ENCODE results near the gene CCDC71L.
A peak's percentile ranks its signal among the peaks of the same experiment; 100 is the strongest.

The CCDC71L gene

DNA sequence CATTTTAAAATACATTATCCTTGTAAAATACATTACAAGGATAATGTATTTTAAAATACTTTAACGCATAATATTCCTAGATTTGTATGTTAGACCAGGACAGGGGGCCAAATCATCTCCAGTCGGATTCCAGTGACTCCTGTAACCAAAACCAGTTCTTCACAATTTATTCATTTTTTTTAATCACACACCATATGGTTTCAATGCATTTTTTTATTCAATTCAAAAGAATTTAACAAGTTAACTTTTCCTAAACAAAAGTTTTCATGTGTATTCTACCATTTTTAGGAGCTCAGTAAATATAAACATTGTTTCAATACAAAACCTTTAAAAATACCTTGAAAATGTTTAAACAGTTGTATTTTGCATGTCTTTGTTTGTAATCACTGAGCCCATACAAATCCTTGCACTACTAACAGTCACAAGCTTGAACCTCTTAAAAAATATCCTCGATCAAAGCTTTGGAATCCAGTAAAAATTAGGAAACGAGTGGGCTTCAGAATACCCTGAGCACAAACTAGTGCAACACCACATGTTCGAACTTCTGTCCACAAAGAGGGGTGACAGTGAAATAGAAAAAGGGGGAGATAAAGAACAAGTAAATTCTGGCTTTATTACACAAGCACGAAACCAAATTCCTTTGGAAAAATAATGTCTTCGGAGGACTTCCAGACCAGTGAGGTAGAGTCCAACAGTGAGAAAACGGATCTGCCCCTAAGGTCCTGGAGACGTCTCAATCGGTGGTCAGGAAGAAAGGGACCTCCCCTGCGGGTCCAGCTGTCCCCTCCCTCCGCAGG, 1.6 kb downstream of the CCDC71L start:
- DNase-seq (ENCODE audit: low spot score) = no peak

DNA sequence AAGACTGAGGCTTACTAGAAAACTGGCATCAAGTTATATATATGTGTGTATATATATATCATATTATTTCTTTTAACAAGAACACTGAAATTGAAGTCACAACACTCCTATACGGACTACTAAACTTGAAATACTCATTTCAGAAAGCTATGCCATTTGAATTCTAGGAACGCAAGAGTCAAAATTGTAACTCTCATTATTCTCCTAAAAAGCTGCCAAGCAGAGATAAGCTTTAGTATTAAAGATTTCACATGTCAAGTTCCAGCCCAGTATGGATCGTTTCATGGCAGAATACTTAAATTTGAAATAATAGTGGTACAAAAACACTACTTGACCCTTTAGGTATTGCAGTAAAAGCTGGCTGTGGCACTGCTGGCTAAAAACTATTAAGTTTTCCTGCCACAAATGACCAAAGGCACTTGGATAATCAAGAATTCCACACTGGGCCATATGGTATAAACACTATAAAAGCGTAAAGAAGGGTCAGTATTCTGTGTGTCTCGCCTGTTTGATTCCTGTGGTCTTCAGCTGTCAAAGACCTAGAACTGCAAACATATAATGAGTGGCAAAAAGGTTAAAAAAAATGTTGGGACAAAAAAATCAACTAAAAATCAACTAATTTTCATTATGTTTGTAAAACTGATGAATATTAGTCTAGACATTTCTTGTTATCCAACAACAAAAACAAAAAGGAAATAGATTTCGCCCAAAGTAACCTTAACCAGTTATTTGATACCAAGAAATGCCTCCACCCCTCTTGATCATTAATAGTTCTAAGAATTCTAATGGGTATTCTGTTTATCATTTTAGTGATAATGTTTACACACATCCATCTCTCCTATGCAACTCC, 2.4 kb downstream of the CCDC71L start:
- DNase-seq (ENCODE audit: low spot score) = peak; percentile 69

DNA sequence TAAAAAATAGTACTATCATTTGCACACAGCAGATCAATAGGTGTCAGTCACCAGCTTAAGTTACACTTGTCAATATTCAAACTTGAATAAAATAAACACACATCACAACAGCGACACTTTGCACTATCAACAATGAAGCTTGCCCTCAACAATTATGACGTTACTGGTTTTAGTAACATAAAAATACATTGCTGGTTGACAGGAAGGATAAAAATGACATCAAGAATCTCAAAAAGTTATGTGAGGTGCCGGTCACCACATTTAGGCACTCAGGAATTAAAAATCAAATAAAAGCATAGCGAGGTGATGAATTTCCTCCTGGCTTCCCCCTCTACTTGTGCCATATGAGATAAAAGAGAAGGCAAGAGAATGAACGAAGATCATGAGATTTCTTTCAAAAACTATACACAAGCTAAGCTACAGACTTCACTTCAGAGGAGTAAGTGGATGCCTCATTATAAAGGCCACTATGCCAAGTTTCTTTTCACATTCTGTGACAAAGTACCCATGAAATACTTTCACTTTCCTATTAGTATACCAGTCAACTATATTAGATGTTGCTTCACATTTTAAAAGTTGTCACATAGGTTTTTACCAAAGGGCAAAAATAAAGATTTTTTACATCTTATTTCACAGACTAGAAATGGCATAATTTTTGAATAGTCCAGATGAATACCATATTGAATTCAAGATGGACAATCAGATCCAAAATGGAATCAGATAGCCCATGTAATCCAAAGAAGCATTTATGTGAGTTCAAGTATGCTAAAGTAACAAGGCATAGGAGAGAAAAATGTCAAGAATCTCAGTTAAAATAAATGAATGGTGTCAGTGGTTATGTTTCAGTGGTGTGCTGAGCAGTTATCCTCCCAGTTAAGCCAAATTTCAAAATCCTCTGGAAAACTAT, 3.6 kb downstream of the CCDC71L start:
- DNase-seq (ENCODE audit: low spot score) = peak; percentile 59

DNA sequence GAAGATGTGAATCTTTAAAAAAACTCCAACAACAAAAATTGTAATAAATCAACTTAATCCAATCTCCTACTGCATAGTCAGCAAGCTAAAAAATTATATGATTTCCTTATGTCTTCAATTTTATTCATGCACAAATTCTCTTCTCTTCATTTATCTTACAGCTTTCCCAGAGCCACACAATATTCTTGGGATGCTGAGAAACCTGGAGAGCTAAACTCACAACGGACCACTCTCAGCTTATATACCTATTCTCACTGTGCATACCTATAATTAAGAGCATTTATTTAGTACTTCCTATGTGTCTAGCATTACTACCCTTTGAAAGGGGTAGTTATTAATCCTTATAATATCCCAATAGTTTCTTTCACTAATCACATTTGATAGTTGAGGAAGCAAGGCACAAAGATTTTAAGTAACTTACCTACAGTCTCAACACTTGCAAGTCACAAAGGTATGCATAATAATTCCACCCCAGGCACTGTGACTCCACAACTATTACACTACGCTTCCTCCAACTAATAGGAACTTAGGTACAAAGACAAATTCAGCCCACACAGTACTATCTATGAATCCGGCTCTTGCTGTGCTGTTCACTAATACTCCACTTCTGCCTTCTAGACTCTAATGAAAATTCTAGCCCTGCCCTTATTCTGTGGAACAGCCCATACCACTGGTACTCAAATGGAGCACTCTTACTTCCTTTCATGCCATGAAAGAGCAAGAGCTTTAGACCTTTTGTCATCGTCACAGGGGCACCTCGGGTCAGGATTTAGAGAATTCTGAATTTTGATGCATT, 5.1 kb downstream of the CCDC71L start:
- DNase-seq (ENCODE audit: low spot score) = no peak

DNA sequence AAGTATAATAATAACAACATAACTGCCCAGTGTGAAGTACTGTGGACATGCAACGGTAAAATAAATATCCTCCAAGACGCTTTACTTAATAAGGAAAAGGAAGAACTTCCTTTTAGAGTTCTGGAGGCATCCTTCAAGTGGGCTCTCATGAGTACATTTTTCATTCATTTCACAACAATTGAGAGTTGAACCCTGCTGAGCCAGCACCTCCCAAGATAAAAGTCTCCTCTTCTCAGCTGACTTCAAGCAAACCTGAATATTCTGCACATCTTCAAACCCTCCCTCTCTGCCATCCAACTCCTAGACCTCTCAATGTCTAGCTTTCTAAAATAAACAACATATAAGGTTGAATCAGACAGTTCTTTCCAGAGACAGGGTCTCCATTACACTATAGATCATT, 7.5 kb downstream of the CCDC71L start:
- no peak for DNase-seq (ENCODE audit: low spot score)

DNA sequence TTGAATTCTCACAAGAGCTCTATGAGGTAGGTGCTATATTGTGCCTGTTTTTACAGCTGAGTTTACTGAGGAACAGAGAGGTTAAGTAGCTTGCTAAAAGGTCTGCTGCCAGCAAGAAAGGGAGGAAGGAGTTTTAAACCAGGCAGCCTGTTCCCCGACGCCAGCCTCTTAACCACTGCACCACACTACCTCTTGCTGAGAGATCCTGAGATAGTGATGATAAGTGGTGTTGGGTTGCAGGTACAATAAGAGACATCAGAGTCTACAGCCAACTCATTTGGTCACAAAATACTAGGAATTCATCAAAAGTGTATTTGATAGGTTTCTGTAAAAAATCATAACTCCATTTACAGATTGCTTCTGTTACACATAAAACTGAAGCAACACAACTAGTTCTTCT, 8.0 kb downstream of the CCDC71L start:
- no peak for DNase-seq (ENCODE audit: low spot score)

DNA sequence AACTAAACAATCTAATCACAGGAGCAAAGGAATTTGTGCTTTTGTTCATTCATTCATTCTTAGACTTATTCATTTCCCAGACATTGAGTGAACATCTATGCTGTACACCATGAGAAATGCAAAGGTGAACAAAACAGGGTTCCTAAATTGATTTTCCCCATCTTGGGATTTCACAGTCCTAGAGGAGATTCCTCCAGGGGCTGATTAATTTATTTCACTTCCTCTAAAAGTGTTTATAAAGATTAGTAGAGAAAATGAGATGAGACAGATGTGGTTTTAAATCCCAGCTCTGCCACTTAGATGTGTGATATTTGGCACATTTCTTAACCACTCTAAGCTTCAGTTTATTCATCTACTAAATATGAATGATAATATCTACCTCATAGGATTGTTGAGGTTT, 8.9 kb downstream of the CCDC71L start:
- no peak for DNase-seq (ENCODE audit: low spot score)

DNA sequence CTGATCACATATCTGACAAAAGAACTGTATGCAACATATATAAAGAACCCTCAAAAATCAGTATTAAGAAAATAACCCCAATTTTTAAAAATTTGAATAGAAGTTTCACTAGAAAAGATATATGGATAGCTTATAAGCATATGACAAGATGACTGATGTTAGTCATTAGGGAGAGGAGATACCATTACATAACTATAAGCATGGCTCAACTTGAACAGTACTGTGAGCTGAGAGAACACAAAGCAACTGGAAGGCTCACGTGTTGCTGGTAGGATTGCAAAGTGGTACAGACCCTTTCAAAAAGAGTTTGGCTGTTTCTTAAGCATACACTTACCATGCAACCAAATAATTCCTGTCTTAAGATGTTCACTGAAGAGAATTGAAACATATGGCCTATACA, 14.7 kb downstream of the CCDC71L start:
- DNase-seq (ENCODE audit: low spot score) = no peak

DNA sequence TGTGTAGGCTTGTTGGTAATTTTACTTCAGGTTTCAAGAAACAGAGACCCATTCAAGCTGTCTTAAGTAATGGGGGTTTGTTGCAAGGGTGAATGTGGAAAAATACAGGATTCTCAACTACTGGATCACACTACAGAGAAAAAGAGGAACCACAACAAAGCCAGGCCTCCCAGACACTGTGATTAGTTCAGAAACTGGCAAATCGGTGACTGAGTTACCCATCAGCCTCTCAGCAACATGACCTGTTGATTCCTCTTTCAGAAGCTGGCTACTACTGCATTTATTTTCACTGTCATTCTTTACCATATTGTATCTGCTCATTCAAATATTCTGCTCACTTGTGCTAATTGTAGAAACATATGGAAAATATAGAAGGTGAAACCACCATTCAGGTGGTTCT, 16.0 kb downstream of the CCDC71L start:
- DNase-seq (ENCODE audit: low spot score) = no peak

DNA sequence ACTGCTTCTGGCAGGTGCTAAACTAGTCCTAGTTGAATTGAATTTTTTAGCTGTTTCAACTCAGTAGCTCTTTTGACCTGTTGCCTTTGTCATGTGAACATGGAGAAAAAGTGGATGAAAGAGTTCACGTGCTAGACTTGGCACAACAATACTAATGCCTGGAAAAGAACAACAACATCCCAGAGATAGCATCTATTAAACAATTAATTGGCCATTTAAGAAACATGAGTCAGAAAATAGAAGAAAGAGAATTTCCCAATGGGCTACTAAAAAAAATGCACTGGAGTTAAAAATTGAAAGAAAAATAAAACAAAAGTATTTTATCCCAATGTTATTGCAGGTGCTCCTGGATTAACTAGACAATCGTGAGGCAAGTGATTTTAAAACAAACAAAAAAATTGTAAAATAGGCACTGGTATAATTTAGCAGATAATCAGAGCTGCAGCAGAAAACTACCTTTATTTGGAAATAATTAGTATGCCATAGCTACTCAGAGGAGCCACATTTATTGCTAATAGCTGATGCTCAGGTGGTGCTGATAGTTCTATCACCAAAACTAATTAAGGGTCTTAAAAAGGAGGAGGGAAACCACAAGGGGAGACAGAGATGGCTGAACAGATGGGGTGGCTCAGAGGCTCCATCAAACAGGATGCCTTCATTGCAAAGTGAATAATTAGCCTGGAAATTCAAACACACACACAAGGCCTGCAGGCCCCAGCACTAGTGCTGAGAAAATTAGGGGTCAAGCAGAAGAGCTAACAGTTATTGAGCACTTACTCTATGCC, 17.6 kb downstream of the CCDC71L start:
- no peak for DNase-seq (ENCODE audit: low spot score)

DNA sequence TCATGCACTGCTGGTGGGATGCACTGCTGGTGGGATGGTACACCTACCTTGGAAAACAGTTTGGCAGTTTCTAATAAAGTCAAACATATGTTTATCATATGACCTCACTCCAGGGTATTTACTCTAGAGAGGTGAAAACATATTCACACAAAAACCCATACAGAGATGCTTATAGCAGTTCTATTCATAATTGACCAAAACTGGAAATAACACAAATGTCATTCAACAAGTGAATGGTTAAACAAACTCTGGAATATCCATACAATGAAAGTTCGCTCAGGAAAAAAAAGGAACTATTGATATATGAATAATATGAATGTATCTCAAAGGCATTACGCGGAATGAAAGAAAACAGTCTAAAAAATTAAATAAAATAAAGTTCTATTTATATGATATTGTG, 19.5 kb downstream of the CCDC71L start:
- no peak for DNase-seq (ENCODE audit: low spot score)

DNA sequence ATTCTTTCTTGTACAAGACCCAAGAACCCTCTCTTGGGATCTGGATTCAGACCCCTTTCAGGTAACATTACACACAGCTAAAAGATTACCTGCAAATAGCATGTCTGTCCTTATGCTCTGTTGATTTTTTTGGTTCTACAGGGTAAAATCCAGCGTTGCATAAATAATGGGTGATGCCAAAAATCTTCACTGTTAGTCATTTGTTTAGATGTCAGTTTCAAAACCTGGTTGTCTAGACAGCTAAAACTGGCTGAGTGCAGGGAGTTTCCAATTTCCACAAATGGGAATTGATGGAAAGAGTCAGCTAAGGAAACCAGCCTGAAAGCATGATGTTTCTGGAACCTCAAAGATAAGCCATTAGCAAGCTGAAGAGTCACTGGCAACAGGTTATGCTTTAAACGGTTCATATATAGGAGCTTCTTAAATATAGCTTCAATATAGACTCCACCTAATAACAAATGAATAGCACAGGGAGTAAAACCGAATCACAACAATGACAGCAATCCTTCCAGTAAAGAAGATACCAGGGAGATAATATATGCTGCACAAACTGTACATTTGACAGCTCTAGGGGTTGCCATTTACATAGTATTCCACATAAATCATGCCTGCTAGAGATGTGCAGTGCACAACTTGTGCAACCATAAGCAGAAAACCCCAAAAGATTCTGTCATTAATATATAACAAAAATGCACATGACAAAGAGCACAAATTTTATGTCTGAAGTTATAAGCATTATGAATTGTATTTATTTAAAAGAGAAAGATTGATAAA, 20.4 kb downstream of the CCDC71L start:
- no peak for DNase-seq (ENCODE audit: low spot score)

DNA sequence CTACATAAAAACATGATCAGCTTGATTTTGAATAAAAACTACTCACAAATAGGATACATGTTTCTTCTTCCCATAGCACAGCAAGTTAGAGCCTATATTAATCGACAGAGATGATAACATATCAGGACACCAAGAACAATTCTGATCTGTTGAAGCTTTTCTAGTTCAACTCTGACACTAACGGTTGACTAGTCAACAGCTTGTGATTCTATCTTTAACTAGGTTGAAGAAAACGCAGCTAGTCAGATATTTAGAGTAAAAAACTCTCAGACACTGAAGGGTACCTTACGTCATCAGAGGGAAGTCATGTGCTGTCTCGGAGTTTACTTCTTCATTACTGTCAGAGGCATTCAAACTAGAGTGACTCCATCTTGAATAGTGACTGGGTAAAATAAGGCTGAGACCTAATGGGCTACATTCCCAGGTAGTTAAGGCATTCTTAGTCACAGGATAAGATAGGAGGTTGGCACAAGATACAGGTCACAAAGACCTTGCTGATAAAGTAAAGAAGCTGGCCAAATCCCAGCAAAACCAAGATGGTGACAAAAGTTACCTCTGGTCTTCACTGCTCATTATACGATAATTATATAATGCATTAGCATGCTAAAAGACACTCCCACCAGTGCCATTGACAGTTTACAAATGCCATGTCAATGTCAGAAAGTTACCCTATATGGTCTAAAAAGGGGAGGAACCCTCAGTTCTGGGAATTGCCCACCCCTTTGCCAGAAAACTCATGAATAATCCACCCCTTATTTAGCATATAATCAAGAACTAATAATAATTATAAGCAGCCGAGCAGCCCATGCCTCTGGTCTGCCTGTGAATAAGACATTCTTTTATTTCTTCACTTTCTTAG, 21.3 kb downstream of the CCDC71L start:
- no peak for DNase-seq (ENCODE audit: low spot score)

DNA sequence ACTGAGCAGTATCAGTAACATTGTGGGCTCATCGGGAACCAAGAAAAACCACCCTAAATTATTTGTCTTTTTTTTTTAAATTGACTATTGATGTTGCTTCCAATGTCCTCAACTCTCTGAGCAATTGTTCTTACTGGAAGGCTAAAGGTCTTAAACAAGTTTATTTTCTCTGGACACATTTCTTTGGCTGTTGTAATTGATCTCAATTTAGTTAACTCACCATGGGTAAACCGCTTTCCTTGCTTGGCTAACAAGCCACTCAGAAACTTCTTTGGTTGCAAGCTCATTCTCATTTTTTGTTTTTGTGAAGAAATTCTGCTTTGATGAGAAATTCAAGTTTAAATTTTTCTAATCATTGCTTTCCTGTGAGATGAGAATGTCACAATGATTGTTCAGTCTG, 25.5 kb downstream of the CCDC71L start:
- DNase-seq (ENCODE audit: low spot score) = no peak

DNA sequence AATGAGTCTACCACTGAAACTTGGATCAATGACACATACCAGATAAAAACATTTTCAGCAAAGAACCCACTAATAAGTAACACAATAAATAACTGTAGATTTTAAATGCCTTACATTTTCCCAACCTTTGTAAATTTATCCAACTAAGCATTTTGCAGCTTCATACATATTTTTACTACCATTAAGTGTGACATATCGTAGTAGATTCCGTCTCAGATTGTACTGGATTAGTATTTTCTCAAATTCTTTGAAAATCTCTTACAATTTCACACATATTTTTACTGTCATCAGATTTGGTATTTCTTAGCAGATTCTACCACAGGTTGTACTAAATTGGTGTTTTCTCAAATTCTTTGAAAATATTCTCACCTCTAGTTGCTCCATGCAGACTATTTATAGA, 26.0 kb downstream of the CCDC71L start:
- no peak for DNase-seq (ENCODE audit: low spot score)

DNA sequence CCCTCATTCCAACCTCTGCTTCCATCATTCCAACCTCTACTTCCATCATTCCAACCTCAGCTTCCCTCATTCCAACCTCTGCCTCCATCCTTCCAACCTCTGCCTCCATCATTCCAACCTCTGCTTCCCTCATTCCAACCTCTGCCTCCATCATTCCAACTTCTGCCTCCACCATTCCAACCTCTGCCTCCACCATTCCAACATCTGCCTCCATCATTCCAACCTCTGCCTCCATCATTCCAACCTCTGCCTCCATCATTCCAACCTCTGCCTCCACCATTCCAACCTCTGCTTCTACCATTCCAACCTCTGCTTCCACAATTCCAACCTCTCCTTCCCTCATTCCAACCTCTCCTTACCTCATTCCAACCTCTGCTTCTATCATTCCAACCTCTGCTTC, 30.3 kb downstream of the CCDC71L start:
- DNase-seq (ENCODE audit: low spot score) = no peak

DNA sequence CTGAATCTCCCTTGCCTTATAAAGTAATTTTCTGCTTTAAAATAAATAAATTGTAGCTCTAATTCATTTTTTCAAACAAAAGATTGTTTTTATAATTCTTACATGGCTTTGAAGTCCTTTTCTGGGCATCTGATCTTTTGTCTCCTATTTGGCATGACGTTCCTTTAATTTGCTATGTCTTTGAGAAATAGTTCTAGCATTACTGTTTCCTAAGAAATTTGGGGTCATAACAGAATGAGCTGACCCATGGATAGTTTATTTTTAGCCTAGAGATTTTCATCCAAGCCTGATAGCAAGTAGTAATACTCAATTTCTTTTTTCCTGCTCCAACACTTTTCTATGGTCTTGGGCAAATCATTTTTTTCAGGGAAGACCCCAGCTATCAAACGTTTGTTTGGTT, 31.4 kb downstream of the CCDC71L start:
- no peak for DNase-seq (ENCODE audit: low spot score)

DNA sequence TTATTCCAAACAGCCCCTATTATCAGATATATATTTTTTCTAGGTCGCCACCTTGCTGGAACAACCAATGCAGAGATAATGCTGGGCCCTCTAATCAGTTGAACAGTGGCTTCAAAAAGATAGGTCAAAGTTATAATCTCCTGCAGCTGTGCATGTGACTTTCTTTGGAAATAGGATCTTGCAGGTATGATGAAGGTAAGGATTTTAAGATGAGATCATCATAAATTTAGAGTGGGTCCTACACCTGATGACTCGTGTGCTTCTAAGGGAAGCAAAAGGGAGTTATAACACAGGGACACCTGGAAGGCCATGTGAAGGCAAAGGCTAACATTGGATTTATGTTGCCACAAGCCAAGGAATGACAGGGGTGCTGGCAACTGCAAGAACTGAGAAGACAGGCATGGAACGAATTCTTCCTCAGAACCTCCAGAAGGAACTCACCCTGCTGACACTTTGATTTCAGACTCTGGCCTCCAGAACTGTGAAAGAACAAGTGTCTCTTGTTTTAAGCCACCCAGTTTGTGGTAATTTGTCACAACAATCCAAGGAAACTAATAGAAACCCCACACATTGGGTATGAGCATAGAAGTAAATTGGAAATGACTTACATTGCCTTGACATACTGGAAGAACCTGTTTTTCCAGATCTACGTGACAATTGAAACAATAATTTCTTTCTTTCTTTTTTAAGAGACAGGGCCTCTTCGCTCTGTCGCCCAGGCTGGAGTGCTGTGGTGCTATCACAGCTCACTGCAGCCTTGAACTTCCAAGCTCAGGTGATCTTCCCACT, 34.4 kb downstream of the CCDC71L start:
- no peak for DNase-seq (ENCODE audit: low spot score)

Measured in hematopoietic multipotent progenitor cell treated with erythropoietin and hydrocortisone succinate and interleukin-3 and kit ligand, for 15 days (in vitro differentiated cells).